Measurements from ENCODE around the gene SNED1.

- TF ChIP-seq POLR2AphosphoS5 (IDR thresholded peaks at IDR 0.05; ENCODE audit: low read depth, low read length) (no peak), SIN3A (IDR thresholded peaks at IDR 0.05; ENCODE audit: borderline replicate concordance, insufficient read depth, low read length) (no peak), FOXP2 (optimal IDR thresholded peaks at IDR 0.05; ENCODE audit: borderline replicate concordance, extremely low read depth, extremely low read length, insufficient read depth) (no peak)
These were observed 31.9 kb upstream of the SNED1 start for GRCh38 chr2:240966457-240966905.
